WERI-Rb-1 (cell line): ENCODE measurements around the gene SUFU.

ENCODE experiments used
- DNase-seq: peaks from one replicate; pipeline ENCODE4 v3.0.0-alpha.2; 2020
- H3K27ac ChIP-seq: fragments of 250-450 bp; sonication (Bioruptor Pico); 2 replicates; pipeline ENCODE4 v1.5.1; 2020; ENCODE audit warnings: mild to moderate bottlenecking, moderate library complexity
- H3K27me3 ChIP-seq: fragments of 250-450 bp; sonication (Bioruptor Pico); 2 replicates; pipeline ENCODE4 v1.5.1; 2021; ENCODE audit warnings: mild to moderate bottlenecking, low read depth, moderate library complexity; ENCODE audit not compliant: insufficient read depth, severe bottlenecking
- H3K36me3 ChIP-seq: fragments of 250-450 bp; sonication (Bioruptor Pico); 2 replicates; pipeline ENCODE4 v1.5.1; 2020; ENCODE audit warnings: mild to moderate bottlenecking, moderate library complexity
- H3K4me3 ChIP-seq: 2 replicates; pipeline ENCODE4 v1.5.1; 2011; ENCODE audit warnings: low read depth, mild to moderate bottlenecking, control low read depth, low read length
- H3K9me3 ChIP-seq: fragments of 250-450 bp; sonication (Bioruptor Pico); 2 replicates; pipeline ENCODE4 v1.5.1; 2021; ENCODE audit warnings: mild to moderate bottlenecking, moderate library complexity; ENCODE audit not compliant: severe bottlenecking
- TF ChIP-seq, protein P1 (sequence below): IDR thresholded peaks from 2 replicates; pipeline ENCODE4 v1.5.1; 2011; ENCODE audit warnings: low read depth, mild to moderate bottlenecking, control low read depth, inconsistent platforms, low read length

The SUFU gene

DNA sequence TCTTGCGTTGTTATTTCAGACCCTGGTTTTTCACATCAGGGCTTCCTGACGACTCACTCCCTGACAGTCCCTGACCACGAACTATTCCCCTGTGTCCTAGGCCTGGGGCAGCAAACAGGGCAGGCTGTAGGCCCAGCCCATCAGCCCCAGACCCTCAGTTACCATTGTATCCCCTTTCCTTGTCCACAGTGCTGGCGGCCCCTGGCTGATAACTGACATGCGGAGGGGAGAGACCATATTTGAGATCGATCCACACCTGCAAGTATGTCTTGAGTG is 90.0 kb downstream of the SUFU start:
- no peaks in the 10 kb centered on the region for H3K9me3 ChIP-seq
- DNase-seq = no peak
- H3K4me3 ChIP-seq = no peak overlapping the region
- H3K36me3 ChIP-seq = peaks cover 11% of the 10 kb centered on the region
- TF ChIP-seq, protein P1, sequence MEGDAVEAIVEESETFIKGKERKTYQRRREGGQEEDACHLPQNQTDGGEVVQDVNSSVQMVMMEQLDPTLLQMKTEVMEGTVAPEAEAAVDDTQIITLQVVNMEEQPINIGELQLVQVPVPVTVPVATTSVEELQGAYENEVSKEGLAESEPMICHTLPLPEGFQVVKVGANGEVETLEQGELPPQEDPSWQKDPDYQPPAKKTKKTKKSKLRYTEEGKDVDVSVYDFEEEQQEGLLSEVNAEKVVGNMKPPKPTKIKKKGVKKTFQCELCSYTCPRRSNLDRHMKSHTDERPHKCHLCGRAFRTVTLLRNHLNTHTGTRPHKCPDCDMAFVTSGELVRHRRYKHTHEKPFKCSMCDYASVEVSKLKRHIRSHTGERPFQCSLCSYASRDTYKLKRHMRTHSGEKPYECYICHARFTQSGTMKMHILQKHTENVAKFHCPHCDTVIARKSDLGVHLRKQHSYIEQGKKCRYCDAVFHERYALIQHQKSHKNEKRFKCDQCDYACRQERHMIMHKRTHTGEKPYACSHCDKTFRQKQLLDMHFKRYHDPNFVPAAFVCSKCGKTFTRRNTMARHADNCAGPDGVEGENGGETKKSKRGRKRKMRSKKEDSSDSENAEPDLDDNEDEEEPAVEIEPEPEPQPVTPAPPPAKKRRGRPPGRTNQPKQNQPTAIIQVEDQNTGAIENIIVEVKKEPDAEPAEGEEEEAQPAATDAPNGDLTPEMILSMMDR = no peak
- H3K27ac ChIP-seq = no peak overlapping the region
- no peaks in the 10 kb centered on the region for H3K27me3 ChIP-seq

DNA sequence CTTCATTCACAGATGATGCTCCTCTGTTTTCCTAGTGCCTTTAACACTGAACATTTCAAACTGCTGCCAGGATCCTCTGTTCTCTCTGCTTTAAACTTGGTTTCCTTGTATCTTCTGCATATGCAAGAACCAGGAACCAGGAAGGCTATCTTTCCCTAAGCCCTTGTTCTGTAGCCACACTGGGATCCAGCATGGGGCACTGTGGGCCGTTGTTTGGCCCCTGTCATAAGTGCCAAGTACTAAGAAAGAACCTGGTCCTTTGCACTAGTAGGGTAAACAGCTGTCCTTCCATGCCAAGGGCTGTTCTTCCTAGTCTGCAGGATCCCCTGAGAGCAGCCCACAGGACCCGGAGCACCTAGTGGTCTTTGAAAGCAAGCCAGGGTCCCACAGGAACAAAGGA is 91.5 kb downstream of the SUFU start:
- Histone ChIP-seq H3K36me3 (peaks cover 17% of the 10 kb centered on the region), H3K27ac (no peak overlapping the region), H3K27me3 (no peaks in the 10 kb centered on the region), H3K9me3 (no peaks in the 10 kb centered on the region), H3K4me3 (no peak overlapping the region)
- TF ChIP-seq, protein P1 = no peak
- no peak for DNase-seq

DNA sequence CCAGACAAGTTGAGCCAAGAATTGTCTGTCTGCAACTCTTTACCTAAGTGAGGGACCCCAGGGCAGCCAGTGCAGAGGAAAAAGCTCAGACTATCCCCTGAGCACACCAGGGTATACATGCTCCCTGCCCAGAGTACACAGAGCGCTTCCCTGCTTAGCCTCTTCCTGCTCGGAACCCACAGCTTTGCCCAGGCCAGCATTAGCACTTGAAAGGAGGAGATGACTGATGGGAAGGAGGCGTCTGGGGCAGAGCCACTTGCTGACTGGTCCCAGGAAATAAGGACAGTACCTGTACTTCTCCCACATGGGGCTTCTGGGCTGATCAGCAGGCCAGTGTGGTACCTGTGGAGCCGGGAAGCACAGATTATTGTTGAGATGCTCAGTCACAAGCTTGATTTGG is 92.1 kb downstream of the SUFU start:
- H3K4me3 ChIP-seq = no peak overlapping the region
- H3K9me3 ChIP-seq = no peaks in the 10 kb centered on the region
- no peak for DNase-seq
- TF ChIP-seq, protein P1 = no peak
- H3K36me3 ChIP-seq = peaks cover 17% of the 10 kb centered on the region
- H3K27me3 ChIP-seq = no peaks in the 10 kb centered on the region
- peak overlapping the region; percentile 50; the same call in 1 of the 2 replicates for H3K27ac ChIP-seq

DNA sequence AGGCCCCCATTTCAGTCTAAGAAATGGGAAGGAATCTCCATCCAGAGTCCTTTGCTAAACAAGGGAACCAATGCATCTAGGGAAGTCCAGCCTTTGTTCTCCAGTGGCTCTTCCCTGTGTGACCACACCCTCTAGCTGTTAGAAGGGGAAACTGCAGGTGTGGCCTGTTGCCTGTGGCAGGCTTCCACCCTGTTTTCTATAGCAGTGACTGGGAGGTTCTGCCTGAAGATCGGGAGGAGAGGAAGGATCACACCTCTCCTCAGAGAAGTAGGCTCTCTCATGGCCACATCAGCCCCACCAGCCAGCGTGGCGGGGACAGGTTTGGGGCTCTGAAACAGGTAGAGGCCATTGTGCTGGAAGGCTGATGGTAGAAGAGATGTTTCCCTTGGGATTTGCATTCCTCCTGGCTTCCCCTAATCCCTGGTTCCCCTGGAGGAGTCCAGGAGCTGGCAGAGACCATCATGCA is 92.8 kb downstream of the SUFU start:
- peaks cover 21% of the 10 kb centered on the region for H3K36me3 ChIP-seq
- TF ChIP-seq, protein P1 = peak; percentile 92
- H3K27me3 ChIP-seq = no peaks in the 10 kb centered on the region
- H3K4me3 ChIP-seq = no peak overlapping the region
- peak overlapping the region; percentile 50; the same call in 1 of the 2 replicates for H3K27ac ChIP-seq
- DNase-seq = peak; percentile 76
- no peaks in the 10 kb centered on the region for H3K9me3 ChIP-seq

DNA sequence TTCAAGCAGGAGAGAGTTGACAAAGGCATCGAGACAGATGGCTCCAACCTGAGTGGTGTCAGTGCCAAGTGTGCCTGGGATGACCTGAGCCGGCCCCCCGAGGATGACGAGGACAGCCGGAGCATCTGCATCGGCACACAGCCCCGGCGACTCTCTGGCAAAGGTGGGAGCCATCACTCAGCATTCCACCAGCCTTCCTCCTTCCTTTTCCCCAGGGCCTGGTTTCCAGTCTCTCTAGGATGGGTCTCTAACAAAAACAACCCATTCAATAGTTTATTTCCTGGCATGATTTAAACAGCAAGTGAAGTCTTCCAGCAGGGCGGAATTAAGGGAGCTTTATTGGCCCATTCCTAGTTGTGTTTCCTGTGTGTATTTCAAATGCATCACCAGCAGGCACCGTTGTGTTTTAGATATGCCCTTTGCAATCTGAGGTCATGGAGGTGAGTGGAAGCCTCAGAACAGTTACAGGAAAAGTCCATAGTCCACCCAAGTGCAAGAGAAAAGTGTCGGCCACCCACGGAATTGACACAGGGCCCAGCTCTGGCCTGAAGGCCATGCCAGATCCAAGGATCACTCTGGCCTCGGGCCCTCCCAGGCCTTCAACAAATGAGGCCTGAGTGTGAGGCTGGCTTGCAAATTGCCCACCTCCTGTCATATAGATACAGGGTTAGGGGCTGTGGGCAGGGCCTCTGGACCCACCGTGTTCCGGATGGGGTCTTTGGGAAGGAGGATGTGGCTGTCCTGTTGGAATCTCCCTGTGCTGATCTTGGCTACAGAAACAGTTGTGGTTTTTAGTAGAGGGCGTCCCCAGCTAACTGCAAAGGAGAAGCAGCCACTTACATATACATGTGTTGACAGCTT is 93.6 kb downstream of the SUFU start:
- Histone ChIP-seq H3K27ac (no peak overlapping the region), H3K9me3 (no peaks in the 10 kb centered on the region), H3K27me3 (no peaks in the 10 kb centered on the region), H3K36me3 (peaks cover 29% of the 10 kb centered on the region), H3K4me3 (no peak overlapping the region)
- DNase-seq = no peak
- TF ChIP-seq, protein P1 = no peak

DNA sequence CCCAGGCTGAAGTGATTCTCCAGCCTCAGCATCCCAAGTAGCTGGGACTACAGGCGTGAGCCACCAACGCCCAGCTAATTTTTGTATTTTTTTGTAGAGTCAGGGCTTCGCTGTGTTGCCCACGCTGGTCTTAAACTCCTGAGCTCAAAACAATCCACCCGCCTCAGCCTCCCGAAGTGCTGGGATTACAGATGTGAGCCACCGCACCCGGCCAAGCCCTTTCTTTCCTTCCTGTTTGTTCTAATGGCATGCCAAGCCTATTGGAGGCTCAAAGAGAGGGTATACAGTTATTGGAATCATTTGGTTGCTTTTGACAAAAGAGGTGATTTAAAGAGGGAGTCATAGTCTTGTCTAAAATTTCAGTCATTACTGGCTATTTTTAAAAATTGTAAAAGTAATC is 94.5 kb downstream of the SUFU start:
- TF ChIP-seq, protein P1 = no peak
- H3K27me3 ChIP-seq = no peaks in the 10 kb centered on the region
- H3K9me3 ChIP-seq = no peaks in the 10 kb centered on the region
- no peak overlapping the region for H3K4me3 ChIP-seq
- peaks cover 32% of the 10 kb centered on the region for H3K36me3 ChIP-seq
- DNase-seq = no peak
- no peak overlapping the region for H3K27ac ChIP-seq
